Measurements from ENCODE around the gene EIF3M. TPM values are rescaled to one million over a fixed set of nuclear protein-coding genes. Genes with fewer than 3 reads are reported as not detected.
"Not testable (repeated sequence)": the region's sequence is repeated elsewhere in the genome, so short reads cannot be mapped to it uniquely, and the experiment has no call there.

Gene EIF3M
- total RNA-seq, 1 experiment from 2014 or later: 872 TPM

DNA sequence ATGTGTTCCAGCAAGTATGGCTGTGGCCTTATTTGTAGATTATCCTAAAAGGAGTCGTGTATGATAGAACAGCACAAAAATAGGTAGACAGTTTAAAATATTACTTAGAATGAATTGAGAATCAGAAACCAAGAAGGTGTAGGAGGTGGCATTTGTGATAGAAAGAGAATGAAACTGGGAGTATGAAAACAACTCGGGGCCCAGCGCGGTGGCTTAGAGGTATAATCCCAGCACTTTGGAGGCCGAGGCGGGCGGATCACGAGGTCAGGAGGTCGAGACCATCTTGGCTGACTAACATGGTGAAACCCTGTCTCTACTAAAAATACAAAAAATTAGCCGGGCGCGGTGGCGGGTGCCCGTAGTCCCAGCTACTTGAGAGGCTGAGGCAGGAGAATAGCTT is 12.5 kb downstream of the EIF3M start:
- not testable (repeated sequence) for DNase-seq (ENCODE audit: low spot score)

DNA sequence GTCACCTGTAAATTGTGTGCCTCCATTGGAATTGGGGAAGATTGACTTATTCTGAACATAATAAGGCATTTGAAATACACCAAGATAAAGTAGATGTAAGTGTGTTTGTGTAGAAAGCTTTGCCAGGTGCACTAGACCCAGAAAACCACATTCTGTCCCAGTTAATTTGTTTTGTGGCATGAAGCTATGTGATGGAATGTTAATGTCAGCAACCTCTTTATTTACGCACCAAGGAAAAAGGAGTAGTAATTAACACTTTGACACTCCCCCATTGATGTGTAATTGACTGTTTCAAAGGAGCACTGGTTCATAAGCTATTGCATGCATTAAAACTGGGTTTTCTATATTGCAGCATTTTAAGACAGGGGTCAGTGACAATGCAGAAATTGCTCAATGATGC is 14.3 kb downstream of the EIF3M start:
- no peak for DNase-seq (ENCODE audit: low spot score)

GRCh38 chr11:32602657-32603415 is 19.2 kb downstream of the EIF3M start:
- DNase-seq (ENCODE audit: low spot score): no peak

GRCh38 chr11:32606220-32606619 is 22.6 kb downstream of the EIF3M start:
- DNase-seq (ENCODE audit: low spot score): no peak

DNA sequence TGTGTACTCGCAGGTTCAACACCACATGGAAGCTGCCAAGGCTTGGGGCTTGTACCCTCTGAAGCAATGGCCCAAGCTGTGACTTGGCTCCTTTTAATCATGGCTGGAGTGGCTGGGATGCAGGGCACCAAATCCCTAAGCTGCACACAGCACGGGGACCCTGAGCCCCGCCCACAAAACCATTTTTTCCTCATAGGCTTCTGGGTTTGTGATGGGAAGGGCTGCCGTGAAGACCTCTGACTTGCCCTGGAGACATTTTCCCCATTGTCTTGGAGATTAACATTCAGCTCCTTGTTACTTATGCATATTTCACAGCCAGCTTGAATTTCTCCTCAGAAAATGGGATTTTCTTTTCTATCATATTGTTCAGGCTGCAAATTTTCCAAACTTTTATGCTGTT is 25.2 kb downstream of the EIF3M start:
- DNase-seq (ENCODE audit: low spot score): not testable (repeated sequence)

- no peak for DNase-seq (ENCODE audit: low spot score)
Measured at GRCh38 chr11:32610797-32611352, 27.2 kb downstream of the EIF3M start.

GRCh38 chr11:32613500-32614151 is 30.0 kb downstream of the EIF3M start:
- no peak for DNase-seq (ENCODE audit: low spot score)

- no peak for DNase-seq (ENCODE audit: low spot score)
Measured at GRCh38 chr11:32615422-32615821, 31.8 kb downstream of the EIF3M start.

DNA sequence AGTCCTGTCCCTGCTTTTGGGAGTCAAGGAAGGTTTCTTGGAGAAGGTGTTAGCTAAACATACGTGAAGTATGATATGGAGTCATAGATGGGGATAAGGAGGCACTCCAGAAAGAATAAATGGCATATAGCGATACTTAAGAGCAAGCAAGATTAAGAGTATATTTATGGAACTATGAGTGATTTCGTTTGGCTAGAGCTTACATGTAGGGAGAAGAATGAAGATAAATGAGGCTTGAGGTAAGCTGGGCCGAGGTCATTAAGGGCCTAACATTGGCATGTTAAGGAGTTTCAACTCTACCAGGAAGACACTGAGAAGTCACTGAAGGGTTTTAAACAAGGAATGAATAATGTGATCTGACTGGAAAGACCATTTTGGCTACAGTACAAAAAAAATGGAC is 33.3 kb downstream of the EIF3M start:
- no peak for DNase-seq (ENCODE audit: low spot score)

DNA sequence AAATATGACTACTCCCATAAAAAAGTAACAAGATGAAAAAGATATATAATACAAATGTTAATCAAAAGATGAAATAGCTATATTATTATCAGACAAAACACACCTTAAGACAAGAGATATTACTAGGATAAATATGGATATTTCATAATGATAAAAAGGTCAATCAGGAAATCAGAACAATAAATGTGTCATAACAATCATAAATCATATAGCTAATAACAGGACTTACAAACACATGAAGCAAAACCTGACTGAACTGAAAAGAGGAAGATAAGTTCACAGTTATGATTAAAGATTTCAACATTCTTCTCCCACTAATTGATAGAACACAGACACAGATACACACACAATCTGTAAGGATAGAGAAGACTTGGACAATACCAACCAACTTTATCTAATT is 47.2 kb downstream of the EIF3M start:
- no peak for DNase-seq (ENCODE audit: low spot score)

- no peak for DNase-seq (ENCODE audit: low spot score)
Measured at GRCh38 chr11:32635819-32636218, 52.2 kb downstream of the EIF3M start.

DNA sequence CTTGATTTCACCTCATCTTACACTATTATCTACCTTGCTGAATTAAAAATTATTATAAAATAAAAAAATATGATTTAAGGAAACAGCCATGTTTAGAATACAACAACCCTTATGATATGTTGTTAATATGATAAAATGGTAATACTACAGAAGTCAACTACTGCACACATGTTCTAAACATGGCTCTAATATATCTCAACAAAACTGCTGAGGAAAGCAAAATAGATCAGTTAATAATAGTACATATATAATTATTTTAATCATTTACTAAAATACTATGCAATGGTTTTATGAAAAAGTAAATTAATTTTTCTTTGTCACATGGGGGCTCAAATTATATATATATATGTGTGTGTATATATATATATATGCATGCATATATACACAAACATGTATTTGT is 57.7 kb downstream of the EIF3M start:
- no peak for DNase-seq (ENCODE audit: low spot score)

- DNase-seq (ENCODE audit: low spot score): peak; percentile 55
Measured at GRCh38 chr11:32643526-32643925, 59.9 kb downstream of the EIF3M start.

Other genes with a start within 250 kb of the EIF3M start
- 1.9 and 6.4 TPM in 2 replicates for gene WT1, start 148.3 kb upstream of the EIF3M start, total RNA-seq (2014; rRNA removed; shearing (Covaris generic))
- gene CCDC73, start 210.8 kb downstream of the EIF3M start, total RNA-seq (2014; rRNA removed; shearing (Covaris generic)): not detected in 2 replicates
- gene PRRG4, start 246.1 kb downstream of the EIF3M start, total RNA-seq (2014; rRNA removed; shearing (Covaris generic)): 1.9 and 3.1 TPM in 2 replicates

Measured in A172 (cell line).